ENCODE results near the gene UBC. TPM values are rescaled to one million over a fixed set of nuclear protein-coding genes. Genes with fewer than 3 reads are reported as not detected.

Gene UBC
- total and polyA plus RNA-seq, 9 of the 15 experiments (the other 6 are each of a cell fraction or from before 2014, with no cell fraction given): 533 to 1,153 (median 813) TPM

- TF ChIP-seq, protein P1, sequence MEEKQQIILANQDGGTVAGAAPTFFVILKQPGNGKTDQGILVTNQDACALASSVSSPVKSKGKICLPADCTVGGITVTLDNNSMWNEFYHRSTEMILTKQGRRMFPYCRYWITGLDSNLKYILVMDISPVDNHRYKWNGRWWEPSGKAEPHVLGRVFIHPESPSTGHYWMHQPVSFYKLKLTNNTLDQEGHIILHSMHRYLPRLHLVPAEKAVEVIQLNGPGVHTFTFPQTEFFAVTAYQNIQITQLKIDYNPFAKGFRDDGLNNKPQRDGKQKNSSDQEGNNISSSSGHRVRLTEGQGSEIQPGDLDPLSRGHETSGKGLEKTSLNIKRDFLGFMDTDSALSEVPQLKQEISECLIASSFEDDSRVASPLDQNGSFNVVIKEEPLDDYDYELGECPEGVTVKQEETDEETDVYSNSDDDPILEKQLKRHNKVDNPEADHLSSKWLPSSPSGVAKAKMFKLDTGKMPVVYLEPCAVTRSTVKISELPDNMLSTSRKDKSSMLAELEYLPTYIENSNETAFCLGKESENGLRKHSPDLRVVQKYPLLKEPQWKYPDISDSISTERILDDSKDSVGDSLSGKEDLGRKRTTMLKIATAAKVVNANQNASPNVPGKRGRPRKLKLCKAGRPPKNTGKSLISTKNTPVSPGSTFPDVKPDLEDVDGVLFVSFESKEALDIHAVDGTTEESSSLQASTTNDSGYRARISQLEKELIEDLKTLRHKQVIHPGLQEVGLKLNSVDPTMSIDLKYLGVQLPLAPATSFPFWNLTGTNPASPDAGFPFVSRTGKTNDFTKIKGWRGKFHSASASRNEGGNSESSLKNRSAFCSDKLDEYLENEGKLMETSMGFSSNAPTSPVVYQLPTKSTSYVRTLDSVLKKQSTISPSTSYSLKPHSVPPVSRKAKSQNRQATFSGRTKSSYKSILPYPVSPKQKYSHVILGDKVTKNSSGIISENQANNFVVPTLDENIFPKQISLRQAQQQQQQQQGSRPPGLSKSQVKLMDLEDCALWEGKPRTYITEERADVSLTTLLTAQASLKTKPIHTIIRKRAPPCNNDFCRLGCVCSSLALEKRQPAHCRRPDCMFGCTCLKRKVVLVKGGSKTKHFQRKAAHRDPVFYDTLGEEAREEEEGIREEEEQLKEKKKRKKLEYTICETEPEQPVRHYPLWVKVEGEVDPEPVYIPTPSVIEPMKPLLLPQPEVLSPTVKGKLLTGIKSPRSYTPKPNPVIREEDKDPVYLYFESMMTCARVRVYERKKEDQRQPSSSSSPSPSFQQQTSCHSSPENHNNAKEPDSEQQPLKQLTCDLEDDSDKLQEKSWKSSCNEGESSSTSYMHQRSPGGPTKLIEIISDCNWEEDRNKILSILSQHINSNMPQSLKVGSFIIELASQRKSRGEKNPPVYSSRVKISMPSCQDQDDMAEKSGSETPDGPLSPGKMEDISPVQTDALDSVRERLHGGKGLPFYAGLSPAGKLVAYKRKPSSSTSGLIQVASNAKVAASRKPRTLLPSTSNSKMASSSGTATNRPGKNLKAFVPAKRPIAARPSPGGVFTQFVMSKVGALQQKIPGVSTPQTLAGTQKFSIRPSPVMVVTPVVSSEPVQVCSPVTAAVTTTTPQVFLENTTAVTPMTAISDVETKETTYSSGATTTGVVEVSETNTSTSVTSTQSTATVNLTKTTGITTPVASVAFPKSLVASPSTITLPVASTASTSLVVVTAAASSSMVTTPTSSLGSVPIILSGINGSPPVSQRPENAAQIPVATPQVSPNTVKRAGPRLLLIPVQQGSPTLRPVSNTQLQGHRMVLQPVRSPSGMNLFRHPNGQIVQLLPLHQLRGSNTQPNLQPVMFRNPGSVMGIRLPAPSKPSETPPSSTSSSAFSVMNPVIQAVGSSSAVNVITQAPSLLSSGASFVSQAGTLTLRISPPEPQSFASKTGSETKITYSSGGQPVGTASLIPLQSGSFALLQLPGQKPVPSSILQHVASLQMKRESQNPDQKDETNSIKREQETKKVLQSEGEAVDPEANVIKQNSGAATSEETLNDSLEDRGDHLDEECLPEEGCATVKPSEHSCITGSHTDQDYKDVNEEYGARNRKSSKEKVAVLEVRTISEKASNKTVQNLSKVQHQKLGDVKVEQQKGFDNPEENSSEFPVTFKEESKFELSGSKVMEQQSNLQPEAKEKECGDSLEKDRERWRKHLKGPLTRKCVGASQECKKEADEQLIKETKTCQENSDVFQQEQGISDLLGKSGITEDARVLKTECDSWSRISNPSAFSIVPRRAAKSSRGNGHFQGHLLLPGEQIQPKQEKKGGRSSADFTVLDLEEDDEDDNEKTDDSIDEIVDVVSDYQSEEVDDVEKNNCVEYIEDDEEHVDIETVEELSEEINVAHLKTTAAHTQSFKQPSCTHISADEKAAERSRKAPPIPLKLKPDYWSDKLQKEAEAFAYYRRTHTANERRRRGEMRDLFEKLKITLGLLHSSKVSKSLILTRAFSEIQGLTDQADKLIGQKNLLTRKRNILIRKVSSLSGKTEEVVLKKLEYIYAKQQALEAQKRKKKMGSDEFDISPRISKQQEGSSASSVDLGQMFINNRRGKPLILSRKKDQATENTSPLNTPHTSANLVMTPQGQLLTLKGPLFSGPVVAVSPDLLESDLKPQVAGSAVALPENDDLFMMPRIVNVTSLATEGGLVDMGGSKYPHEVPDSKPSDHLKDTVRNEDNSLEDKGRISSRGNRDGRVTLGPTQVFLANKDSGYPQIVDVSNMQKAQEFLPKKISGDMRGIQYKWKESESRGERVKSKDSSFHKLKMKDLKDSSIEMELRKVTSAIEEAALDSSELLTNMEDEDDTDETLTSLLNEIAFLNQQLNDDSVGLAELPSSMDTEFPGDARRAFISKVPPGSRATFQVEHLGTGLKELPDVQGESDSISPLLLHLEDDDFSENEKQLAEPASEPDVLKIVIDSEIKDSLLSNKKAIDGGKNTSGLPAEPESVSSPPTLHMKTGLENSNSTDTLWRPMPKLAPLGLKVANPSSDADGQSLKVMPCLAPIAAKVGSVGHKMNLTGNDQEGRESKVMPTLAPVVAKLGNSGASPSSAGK (IDR thresholded peaks at IDR 0.05): no peak
- TF ChIP-seq CHCHD3 (CRISPR knock-in tag; IDR thresholded peaks at IDR 0.05) (no peak), RFX5 (IDR thresholded peaks at IDR 0.05; ENCODE audit: low read depth, low read length) (no peak), WHSC1 (IDR thresholded peaks at IDR 0.05; ENCODE audit: low read length) (no peak), RUNX1 (IDR thresholded peaks at IDR 0.05; ENCODE audit: low read depth) (no peak), KDM4B (IDR thresholded peaks at IDR 0.05; ENCODE audit: borderline replicate concordance in 2 of 2, low read depth in 1 of 2) (no peak), BCL6 (CRISPR knock-in tag; IDR thresholded peaks at IDR 0.05) (no peak), ELF2 (CRISPR knock-in tag; IDR thresholded peaks at IDR 0.05) (no peak), ZC3H8 (IDR thresholded peaks at IDR 0.05) (peak; percentile 75; the same call in 1 of the 2 replicates), TBL1XR1 (IDR thresholded peaks at IDR 0.05; ENCODE audit: low read length in 2 of 2) (no peak), GABPB2 (CRISPR knock-in tag; conservative IDR thresholded peaks at IDR 0.05) (no peak), GABPA (tag; conservative IDR thresholded peaks at IDR 0.05; ENCODE audit: low read depth) (no peak), BACH1 (tag; IDR thresholded peaks at IDR 0.05) (no peak)
- TF ChIP-seq, protein P2, sequence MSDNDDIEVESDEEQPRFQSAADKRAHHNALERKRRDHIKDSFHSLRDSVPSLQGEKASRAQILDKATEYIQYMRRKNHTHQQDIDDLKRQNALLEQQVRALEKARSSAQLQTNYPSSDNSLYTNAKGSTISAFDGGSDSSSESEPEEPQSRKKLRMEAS (CRISPR knock-in tag; IDR thresholded peaks at IDR 0.05): no peak
- TF ChIP-seq, protein P3, sequence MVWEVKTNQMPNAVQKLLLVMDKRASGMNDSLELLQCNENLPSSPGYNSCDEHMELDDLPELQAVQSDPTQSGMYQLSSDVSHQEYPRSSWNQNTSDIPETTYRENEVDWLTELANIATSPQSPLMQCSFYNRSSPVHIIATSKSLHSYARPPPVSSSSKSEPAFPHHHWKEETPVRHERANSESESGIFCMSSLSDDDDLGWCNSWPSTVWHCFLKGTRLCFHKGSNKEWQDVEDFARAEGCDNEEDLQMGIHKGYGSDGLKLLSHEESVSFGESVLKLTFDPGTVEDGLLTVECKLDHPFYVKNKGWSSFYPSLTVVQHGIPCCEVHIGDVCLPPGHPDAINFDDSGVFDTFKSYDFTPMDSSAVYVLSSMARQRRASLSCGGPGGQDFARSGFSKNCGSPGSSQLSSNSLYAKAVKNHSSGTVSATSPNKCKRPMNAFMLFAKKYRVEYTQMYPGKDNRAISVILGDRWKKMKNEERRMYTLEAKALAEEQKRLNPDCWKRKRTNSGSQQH (CRISPR knock-in tag; IDR thresholded peaks at IDR 0.05): no peak
Observed at GRCh38 chr12:124883263-124884130, 31.0 kb downstream of the UBC start (continued).

All from K562 (cell line).